ENCODE measurements around the gene PLOD3.

PLOD3 gene

GRCh38 chr7:101238226-101239182, 21.1 kb upstream of the PLOD3 start:
- no peak for DNase-seq (ENCODE audit: low spot score)

GRCh38 chr7:101237206-101238067, 20.1 kb upstream of the PLOD3 start, which contains the start of gene CLDN15:
Gene CLDN15, minus strand, starts transcription at chr7:101237802. Its CDS starts 221 bp downstream, at chr7:101237581.
- no peak for DNase-seq (ENCODE audit: low spot score)

DNA sequence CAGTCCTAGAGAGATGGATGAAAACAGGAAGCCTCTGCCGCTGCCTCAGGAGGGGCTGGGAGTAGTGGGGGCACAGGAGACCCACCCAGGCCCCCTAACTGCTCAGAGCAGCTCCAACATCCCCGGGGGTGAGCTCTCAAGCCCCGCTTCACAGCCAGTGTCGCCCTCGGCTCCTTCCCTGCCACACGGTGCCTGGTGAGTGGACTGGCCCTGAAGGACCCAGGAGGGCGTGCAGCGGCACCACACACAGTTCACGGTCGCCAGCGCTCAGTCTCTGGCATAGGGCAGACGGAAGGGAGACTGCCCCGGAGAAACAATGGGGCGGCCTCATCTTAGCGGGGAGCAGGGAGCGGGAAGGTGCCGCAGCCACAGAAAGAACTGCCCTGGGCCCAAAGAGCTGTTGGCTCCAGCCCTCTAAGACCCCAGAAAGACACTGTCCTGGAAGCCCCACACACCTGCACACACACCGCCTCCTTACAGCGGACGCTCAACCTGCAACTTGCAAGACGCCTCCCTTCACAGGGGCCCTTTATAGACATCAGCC, 19.0 kb upstream of the PLOD3 start:
- DNase-seq (ENCODE audit: low spot score), result no peak

DNA sequence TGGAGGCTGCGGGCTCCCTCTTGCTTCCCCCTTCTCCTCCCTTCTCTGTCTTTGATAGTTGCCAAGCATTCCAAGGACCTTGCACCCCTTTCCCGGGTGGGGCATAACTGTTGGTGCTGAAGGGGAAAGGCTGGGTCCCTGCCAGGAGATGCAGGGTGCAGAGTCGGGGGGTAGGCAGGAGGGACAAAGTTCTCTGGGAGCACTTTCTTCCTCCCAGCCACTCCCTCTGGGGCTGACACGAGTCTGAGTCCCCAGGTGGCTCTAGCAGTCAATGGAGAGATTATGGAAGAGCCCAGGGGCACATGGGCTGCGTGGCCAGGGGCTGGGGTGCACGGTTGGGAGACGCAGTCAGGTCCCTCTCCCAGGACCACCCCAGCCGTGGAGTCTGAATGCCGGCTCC, 18.1 kb upstream of the PLOD3 start:
- DNase-seq (ENCODE audit: low spot score), result no peak

GRCh38 chr7:101235050-101235449, 17.7 kb upstream of the PLOD3 start:
- no peak for DNase-seq (ENCODE audit: low spot score)

- no peak for DNase-seq (ENCODE audit: low spot score)
Measured at GRCh38 chr7:101234636-101235035, 17.3 kb upstream of the PLOD3 start.

DNA sequence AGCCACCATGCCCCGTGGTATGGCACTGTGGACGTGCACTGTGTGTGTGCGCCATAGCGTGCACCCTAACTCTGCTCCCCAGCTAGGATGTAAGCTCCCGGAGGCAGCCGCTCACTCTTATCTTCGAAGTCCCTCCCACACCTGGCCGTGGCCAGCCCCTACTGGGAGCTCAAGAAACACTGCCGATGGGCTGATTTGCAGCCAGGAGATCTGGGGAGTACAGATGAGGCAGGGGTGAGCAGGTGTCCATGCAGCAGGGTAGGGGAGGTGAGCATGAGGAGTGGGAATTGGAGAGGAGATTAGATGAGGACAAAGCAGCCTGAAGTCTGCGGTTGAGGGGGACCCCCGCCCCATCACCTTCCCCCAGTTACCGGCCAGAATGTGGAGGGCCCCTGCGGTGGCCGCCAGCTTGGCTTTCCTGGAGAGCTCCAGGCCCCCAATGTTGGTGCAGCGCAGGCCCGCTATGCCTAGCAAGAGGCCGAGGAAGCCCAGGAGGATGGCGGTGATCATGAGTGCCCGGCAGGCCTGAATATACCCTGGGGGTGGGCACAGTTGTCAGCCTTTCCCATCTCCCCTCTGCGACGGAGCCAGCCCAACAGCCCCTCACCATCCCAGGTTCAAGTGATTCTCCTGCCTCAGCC, 16.6 kb upstream of the PLOD3 start:
- DNase-seq (ENCODE audit: low spot score), result no peak

GRCh38 chr7:101232141-101232850, 14.9 kb upstream of the PLOD3 start:
- DNase-seq (ENCODE audit: low spot score), result no peak

GRCh38 chr7:101231644-101232043, 14.3 kb upstream of the PLOD3 start:
- no peak for DNase-seq (ENCODE audit: low spot score)

DNA sequence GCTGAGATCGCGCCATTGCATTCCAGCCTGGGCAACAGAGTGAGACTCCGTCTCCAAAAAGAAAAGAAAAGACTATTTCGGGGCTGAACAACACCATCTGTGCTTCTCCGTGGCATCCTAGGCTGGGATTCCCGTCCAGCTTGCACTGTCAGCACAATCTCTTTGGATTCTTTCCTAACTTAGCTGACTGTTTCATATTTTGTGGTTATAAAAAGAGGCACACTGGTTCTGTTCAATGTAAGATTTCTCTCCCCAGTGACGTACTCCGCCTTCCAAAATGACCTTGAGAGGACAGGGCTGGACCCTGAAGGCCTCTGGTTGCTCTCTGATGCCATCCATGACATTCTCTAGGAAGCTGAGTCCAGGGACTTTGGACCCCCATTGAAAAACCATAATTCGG, 9.3 kb upstream of the PLOD3 start:
- DNase-seq (ENCODE audit: low spot score), result no peak

DNA sequence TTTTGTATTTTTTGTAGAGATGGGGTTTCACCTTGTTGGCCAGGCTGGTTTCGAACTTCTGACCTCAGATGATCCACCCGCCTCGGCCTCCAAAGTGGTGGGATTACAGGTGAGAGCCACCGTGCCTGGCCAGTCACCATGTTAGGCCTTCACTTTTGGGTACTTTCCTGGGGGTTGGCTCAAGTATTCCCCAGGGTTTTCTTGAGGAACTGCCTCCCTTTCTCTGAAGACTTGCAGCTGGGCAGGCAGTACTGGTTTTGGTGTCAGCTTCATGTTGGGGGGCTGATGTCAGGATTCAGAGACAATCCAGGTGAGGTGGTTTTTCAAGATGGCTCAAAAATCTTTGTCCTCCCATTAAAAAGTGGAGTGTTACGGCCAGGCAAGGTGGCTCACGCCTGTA, 8.3 kb upstream of the PLOD3 start:
- DNase-seq (ENCODE audit: low spot score), result no peak

- no peak for DNase-seq (ENCODE audit: low spot score)
Measured at GRCh38 chr7:101223528-101223927, 6.1 kb upstream of the PLOD3 start.

DNA sequence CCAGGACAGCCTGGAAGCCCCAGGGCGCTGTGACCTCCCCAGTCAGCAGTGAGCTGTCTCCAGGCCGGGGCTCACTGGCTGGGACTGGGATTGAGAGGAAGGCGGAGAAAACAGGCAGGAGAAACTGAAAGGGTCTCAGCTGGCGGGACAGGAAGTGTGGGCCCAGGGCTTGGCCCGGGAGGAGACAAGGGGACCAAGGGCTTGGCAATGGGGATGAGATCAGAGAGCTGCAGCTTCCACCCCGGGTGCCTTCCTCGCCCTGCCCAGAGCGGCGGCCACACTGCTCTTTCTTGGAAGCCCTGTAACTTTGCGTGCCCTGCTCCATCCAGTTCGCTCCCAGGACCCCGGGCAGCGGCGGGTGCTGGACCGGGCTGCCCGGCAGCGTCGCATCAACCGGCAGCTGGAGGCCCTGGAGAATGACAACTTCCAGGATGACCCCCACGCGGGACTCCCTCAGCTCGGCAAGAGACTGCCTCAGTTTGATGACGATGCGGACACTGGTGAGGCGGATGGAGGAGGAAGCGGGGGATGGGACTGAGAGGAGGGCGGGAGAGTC, 5.0 kb upstream of the PLOD3 start:
- DNase-seq (ENCODE audit: low spot score), result no peak

GRCh38 chr7:101220295-101220694, 2.9 kb upstream of the PLOD3 start:
- no peak for DNase-seq (ENCODE audit: low spot score)

- DNase-seq (ENCODE audit: low spot score), result no peak
Measured at GRCh38 chr7:101218236-101219125, 1.1 kb upstream of the PLOD3 start.

GRCh38 chr7:101216860-101217387, 457 bp downstream of the PLOD3 start:
- DNase-seq (ENCODE audit: low spot score), result no peak

- DNase-seq (ENCODE audit: low spot score), result peak; percentile 40
Measured at GRCh38 chr7:101216001-101216859, 1.2 kb downstream of the PLOD3 start.

GRCh38 chr7:101212014-101212413, 5.4 kb downstream of the PLOD3 start:
- DNase-seq (ENCODE audit: low spot score), result no peak

DNA sequence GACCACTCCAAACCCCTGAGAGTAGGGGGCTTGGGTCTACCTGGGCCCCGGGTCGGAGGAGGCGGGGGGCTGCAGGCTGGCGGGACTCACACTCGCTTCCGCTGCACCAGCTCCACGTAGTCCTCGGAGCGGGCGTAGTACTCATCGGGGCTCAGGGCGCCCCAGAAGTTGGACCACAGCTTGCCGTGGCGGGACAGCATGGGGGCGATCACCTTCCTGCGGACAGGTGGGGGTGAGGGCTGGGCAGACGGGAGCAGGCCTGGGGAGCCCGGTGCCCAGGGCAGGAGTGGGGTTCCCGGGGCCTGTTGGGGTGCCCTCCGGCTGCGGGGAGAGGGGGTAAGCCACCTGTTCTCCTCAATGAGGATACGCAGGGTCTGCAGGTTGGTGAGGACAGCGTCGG, 5.9 kb downstream of the PLOD3 start:
- no peak for DNase-seq (ENCODE audit: low spot score)
